OCI-LY3 (cell line): ENCODE measurements around the gene IL10.
A peak's percentile ranks its signal among the peaks of the same experiment; 100 is the strongest.

ENCODE experiments used
- H2AFZ ChIP-seq: fragments of 200-600, 300-600 bp; shearing (Covaris generic); 2 replicates; pipeline ENCODE4 v1.6.0; 2014; ENCODE audit warnings: antibody characterized with exemption, low read depth, low read length
- H3K27ac ChIP-seq: fragments of 200-600, 300-600 bp; sonication (generic); 2 replicates; pipeline ENCODE4 v1.5.1; 2014; ENCODE audit warnings: mild to moderate bottlenecking, low read length, moderate library complexity, mixed read lengths
- H3K27me3 ChIP-seq: fragments of 200-600, 300-600 bp; sonication (generic); 2 replicates; pipeline ENCODE4 v1.6.1; 2014; ENCODE audit warnings: low read depth, low read length, mixed read lengths
- H3K36me3 ChIP-seq: fragments of 200-600, 300-600 bp; sonication (generic); replicated peaks from 2 replicates; pipeline ENCODE3; 2014; ENCODE audit warnings: low read depth, low read length, mixed read lengths
- H3K4me1 ChIP-seq: fragments of 300-600, 200-600 bp; sonication (generic); 2 replicates; pipeline ENCODE4 v1.6.1; 2014; ENCODE audit warnings: low read length, mixed read lengths
- H3K4me2 ChIP-seq: fragments of 200-600, 300-600 bp; sonication (generic); 2 replicates; pipeline ENCODE4 v1.6.1; 2014; ENCODE audit warnings: low read length, mixed read lengths
- H3K4me3 ChIP-seq: fragments of 300-600, 200-600 bp; sonication (generic); 2 replicates; pipeline ENCODE4 v1.5.1; 2014; ENCODE audit warnings: antibody characterized with exemption, mild to moderate bottlenecking, low read length, moderate library complexity
- H3K79me2 ChIP-seq: fragments of 300-600, 200-600 bp; shearing (Covaris generic); 2 replicates; pipeline ENCODE4 v1.6.1; 2014; ENCODE audit warnings: mild to moderate bottlenecking, low read length, mixed read lengths
- H3K9ac ChIP-seq: fragments of 300-600, 200-600 bp; shearing (Covaris generic); 2 replicates; pipeline ENCODE4 v1.6.0; 2014; ENCODE audit warnings: mild to moderate bottlenecking, low read length, moderate library complexity
- H3K9me3 ChIP-seq: fragments of 200-600, 300-600 bp; shearing (Covaris generic); 2 replicates; pipeline ENCODE4 v1.6.1; 2014; ENCODE audit warnings: low read length, mixed read lengths; ENCODE audit not compliant: insufficient read depth
- H4K20me1 ChIP-seq: fragments of 200-600, 300-600 bp; sonication (generic); 2 replicates; pipeline ENCODE4 v1.6.1; 2016; ENCODE audit warnings: low read length, mixed read lengths; ENCODE audit not compliant: insufficient read depth
- CTCF ChIP-seq: fragments of 200-600, 300-600 bp; sonication (generic); IDR thresholded peaks from 2 replicates; pipeline ENCODE4 v1.5.1; 2014; ENCODE audit warnings: antibody characterized with exemption, low read length, low read depth
- EZH2phosphoT487 ChIP-seq: fragments of 200-600 bp; shearing (Covaris generic); IDR thresholded peaks from 2 replicates; pipeline ENCODE4 v1.6.1; 2018; ENCODE audit warnings: antibody characterized with exemption, mixed run types, low read depth

The IL10 gene

GRCh38 chr1:206790502-206791250 is 18.4 kb upstream of the IL10 start:
- Histone ChIP-seq H4K20me1 (no peaks in the 10 kb centered on the region), H3K4me1 (peaks cover 77% of the 10 kb centered on the region), H3K36me3 (peaks cover 4% of the 10 kb centered on the region), H3K4me3 (peak overlapping the region; percentile 44), H2AFZ (no peak overlapping the region; the same call in 1 of the 2 replicates), H3K79me2 (no peaks in the 10 kb centered on the region), H3K4me2 (peak overlapping the region; percentile 65), H3K27me3 (peaks cover 23% of the 10 kb centered on the region; the same call in 1 of the 2 replicates), H3K9me3 (no peaks in the 10 kb centered on the region), H3K9ac (peak overlapping the region; percentile 40), H3K27ac (peak overlapping the region; percentile 75)
- TF ChIP-seq CTCF (no peak), EZH2phosphoT487 (no peak)

- H3K9me3 ChIP-seq, result no peaks in the 10 kb centered on the region
- H3K27me3 ChIP-seq, result peaks cover 36% of the 10 kb centered on the region
- H2AFZ ChIP-seq, result no peak overlapping the region
- TF ChIP-seq EZH2phosphoT487, result no peak
- TF ChIP-seq CTCF, result no peak
- no peak overlapping the region for H3K9ac ChIP-seq
- H3K4me3 ChIP-seq, result no peak overlapping the region
- no peaks in the 10 kb centered on the region for H3K79me2 ChIP-seq
- peaks cover 78% of the 10 kb centered on the region for H3K4me1 ChIP-seq
- peaks cover 10% of the 10 kb centered on the region for H3K36me3 ChIP-seq
- H4K20me1 ChIP-seq, result no peaks in the 10 kb centered on the region
- H3K27ac ChIP-seq, result no peak overlapping the region
- H3K4me2 ChIP-seq, result no peak overlapping the region
Measured at GRCh38 chr1:206788487-206789050, 16.3 kb upstream of the IL10 start.

- H4K20me1 ChIP-seq, result no peaks in the 10 kb centered on the region
- H3K27me3 ChIP-seq, result peaks cover 36% of the 10 kb centered on the region
- peaks cover 78% of the 10 kb centered on the region for H3K4me1 ChIP-seq
- no peaks in the 10 kb centered on the region for H3K79me2 ChIP-seq
- H3K27ac ChIP-seq, result no peak overlapping the region
- peaks cover 10% of the 10 kb centered on the region for H3K36me3 ChIP-seq
- no peak overlapping the region for H2AFZ ChIP-seq
- H3K9me3 ChIP-seq, result no peaks in the 10 kb centered on the region
- no peak overlapping the region for H3K9ac ChIP-seq
- TF ChIP-seq EZH2phosphoT487 (no peak), CTCF (no peak)
- H3K4me2 ChIP-seq, result no peak overlapping the region
- no peak overlapping the region for H3K4me3 ChIP-seq
Measured at GRCh38 chr1:206787891-206788290, 15.6 kb upstream of the IL10 start.

- TF ChIP-seq CTCF (no peak), EZH2phosphoT487 (no peak)
- peaks cover 36% of the 10 kb centered on the region for H3K27me3 ChIP-seq
- no peak overlapping the region for H3K27ac ChIP-seq
- 0 out of 2 replicates have a peak overlapping the region, but pooled peaks have one; percentile 3 for H3K4me2 ChIP-seq
- no peaks in the 10 kb centered on the region for H3K79me2 ChIP-seq
- no peak overlapping the region for H3K9ac ChIP-seq
- no peak overlapping the region for H3K4me3 ChIP-seq
- H4K20me1 ChIP-seq, result no peaks in the 10 kb centered on the region
- no peaks in the 10 kb centered on the region for H3K9me3 ChIP-seq
- H3K36me3 ChIP-seq, result peaks cover 10% of the 10 kb centered on the region
- H3K4me1 ChIP-seq, result peaks cover 76% of the 10 kb centered on the region
- H2AFZ ChIP-seq, result no peak overlapping the region
Measured at GRCh38 chr1:206786212-206786886, 14.1 kb upstream of the IL10 start.
